WERI-Rb-1 (cell line): Measurements from ENCODE around the gene SPDYC.

Experiments
- DNase-seq: peaks from one replicate; pipeline ENCODE4 v3.0.0-alpha.2; 2020
- H3K27ac ChIP-seq: fragments of 250-450 bp; sonication (Bioruptor Pico); 2 replicates; pipeline ENCODE4 v1.5.1; 2020; ENCODE audit warnings: mild to moderate bottlenecking, moderate library complexity
- H3K27me3 ChIP-seq: fragments of 250-450 bp; sonication (Bioruptor Pico); 2 replicates; pipeline ENCODE4 v1.5.1; 2021; ENCODE audit warnings: mild to moderate bottlenecking, low read depth, moderate library complexity; ENCODE audit not compliant: insufficient read depth, severe bottlenecking
- H3K36me3 ChIP-seq: fragments of 250-450 bp; sonication (Bioruptor Pico); 2 replicates; pipeline ENCODE4 v1.5.1; 2020; ENCODE audit warnings: mild to moderate bottlenecking, moderate library complexity
- H3K4me3 ChIP-seq: 2 replicates; pipeline ENCODE4 v1.5.1; 2011; ENCODE audit warnings: low read depth, mild to moderate bottlenecking, control low read depth, low read length
- H3K9me3 ChIP-seq: fragments of 250-450 bp; sonication (Bioruptor Pico); 2 replicates; pipeline ENCODE4 v1.5.1; 2021; ENCODE audit warnings: mild to moderate bottlenecking, moderate library complexity; ENCODE audit not compliant: severe bottlenecking
- TF ChIP-seq, protein P1 (sequence below): IDR thresholded peaks from 2 replicates; pipeline ENCODE4 v1.5.1; 2011; ENCODE audit warnings: low read depth, mild to moderate bottlenecking, control low read depth, inconsistent platforms, low read length

SPDYC gene

GRCh38 chr11:65204143-65204542 lies 34.1 kb downstream of the SPDYC start:
- no peak overlapping the region for H3K27ac ChIP-seq
- no peak overlapping the region for H3K4me3 ChIP-seq
- DNase-seq: no peak
- TF ChIP-seq, protein P1, sequence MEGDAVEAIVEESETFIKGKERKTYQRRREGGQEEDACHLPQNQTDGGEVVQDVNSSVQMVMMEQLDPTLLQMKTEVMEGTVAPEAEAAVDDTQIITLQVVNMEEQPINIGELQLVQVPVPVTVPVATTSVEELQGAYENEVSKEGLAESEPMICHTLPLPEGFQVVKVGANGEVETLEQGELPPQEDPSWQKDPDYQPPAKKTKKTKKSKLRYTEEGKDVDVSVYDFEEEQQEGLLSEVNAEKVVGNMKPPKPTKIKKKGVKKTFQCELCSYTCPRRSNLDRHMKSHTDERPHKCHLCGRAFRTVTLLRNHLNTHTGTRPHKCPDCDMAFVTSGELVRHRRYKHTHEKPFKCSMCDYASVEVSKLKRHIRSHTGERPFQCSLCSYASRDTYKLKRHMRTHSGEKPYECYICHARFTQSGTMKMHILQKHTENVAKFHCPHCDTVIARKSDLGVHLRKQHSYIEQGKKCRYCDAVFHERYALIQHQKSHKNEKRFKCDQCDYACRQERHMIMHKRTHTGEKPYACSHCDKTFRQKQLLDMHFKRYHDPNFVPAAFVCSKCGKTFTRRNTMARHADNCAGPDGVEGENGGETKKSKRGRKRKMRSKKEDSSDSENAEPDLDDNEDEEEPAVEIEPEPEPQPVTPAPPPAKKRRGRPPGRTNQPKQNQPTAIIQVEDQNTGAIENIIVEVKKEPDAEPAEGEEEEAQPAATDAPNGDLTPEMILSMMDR: no peak
- no peaks in the 10 kb centered on the region for H3K9me3 ChIP-seq
- peaks cover 37% of the 10 kb centered on the region for H3K36me3 ChIP-seq
- H3K27me3 ChIP-seq: no peaks in the 10 kb centered on the region

DNA sequence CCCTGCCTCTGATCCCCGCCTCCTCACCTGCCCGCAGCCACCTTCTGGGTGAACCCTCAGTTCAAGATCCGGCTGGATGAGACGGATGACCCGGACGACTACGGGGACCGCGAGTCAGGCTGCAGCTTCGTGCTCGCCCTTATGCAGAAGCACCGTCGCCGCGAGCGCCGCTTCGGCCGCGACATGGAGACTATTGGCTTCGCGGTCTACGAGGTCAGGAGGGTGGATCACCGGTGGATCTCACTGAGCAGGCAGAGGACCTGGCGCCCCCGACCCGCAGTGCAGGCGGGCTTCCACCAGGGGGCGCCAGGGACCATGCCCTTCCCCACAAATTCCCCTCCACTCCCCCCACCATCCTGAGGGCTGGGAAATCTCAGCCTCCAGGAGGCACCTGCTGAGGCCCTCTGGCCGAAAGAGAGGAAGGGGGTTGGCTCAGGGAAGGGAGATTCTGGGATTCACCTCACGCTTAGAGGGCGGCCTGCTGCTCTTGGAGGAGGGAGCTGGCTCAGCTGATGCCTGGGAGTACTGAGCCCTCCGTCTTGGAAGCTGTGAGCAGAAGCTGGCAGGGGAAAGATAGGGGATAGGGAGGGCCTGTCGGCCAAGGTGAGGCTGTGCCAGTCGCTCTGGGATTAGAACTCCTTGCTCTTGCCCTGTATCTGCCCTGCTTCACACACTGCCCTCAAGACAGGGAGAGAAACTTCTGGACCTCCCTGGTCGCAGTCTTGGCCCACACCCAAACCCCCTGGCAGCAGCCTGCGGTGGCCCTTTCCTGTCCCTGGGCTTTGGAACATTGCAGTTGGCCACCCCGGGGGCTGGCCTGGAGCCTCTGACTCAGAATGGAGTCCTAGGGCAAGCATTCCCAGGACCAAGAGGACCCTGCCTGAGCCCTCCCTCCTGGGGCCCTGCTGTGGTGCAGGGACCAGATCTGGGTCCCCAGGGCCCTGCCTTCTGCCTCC lies 34.9 kb downstream of the SPDYC start:
- no peak overlapping the region for H3K4me3 ChIP-seq
- peak overlapping the region; percentile 24 for H3K27ac ChIP-seq
- TF ChIP-seq, protein P1: peak; percentile 94
- H3K9me3 ChIP-seq: no peaks in the 10 kb centered on the region
- peaks cover 45% of the 10 kb centered on the region for H3K36me3 ChIP-seq
- H3K27me3 ChIP-seq: no peaks in the 10 kb centered on the region
- peak; percentile 82 for DNase-seq

- Histone ChIP-seq H3K27ac (no peak overlapping the region), H3K9me3 (no peaks in the 10 kb centered on the region), H3K27me3 (no peaks in the 10 kb centered on the region), H3K36me3 (peaks cover 50% of the 10 kb centered on the region), H3K4me3 (no peak overlapping the region)
- TF ChIP-seq, protein P1: no peak
- no peak for DNase-seq
These were observed 35.6 kb downstream of the SPDYC start for GRCh38 chr11:65205602-65205967.

- H3K36me3 ChIP-seq: peaks cover 52% of the 10 kb centered on the region
- no peak for DNase-seq
These were observed 36.4 kb downstream of the SPDYC start for GRCh38 chr11:65206441-65206841.

GRCh38 chr11:65206901-65207300 lies 36.9 kb downstream of the SPDYC start:
- TF ChIP-seq, protein P1: no peak
- H3K27ac ChIP-seq: no peak overlapping the region

More at GRCh38 chr11:65206441-65206841, 36.4 kb downstream of the SPDYC start:
- H3K27me3 ChIP-seq: no peaks in the 10 kb centered on the region
- no peak overlapping the region for H3K27ac ChIP-seq
- H3K9me3 ChIP-seq: no peaks in the 10 kb centered on the region
- no peak overlapping the region for H3K4me3 ChIP-seq
- TF ChIP-seq, protein P1: no peak

More at GRCh38 chr11:65206901-65207300, 36.9 kb downstream of the SPDYC start:
- no peak overlapping the region for H3K4me3 ChIP-seq
- H3K9me3 ChIP-seq: no peaks in the 10 kb centered on the region
- peaks cover 55% of the 10 kb centered on the region for H3K36me3 ChIP-seq
- no peak for DNase-seq
- H3K27me3 ChIP-seq: no peaks in the 10 kb centered on the region
